A172 (cell line): ENCODE measurements around the gene CKAP5. TPM values are rescaled to one million over a fixed set of nuclear protein-coding genes. Genes with fewer than 3 reads are reported as not detected.
"Not testable (repeated sequence)": the region's sequence is repeated elsewhere in the genome, so short reads cannot be mapped to it uniquely, and the experiment has no call there.

ENCODE experiments used
- DNase-seq: peaks from one replicate; pipeline ENCODE4 v3.0.0-alpha.2; 2015; ENCODE audit warnings: low spot score
- total RNA-seq: library from RNA; depleted of rRNA; stranded (reverse); fragments of >200 nt; shearing (Covaris generic); gene quantifications from 2 replicates; pipeline ENCODE4 v1.2.3, GENCODE V29; 2014

The CKAP5 gene
- total RNA-seq, 1 experiment from 2014 or later, result 155 TPM

DNA sequence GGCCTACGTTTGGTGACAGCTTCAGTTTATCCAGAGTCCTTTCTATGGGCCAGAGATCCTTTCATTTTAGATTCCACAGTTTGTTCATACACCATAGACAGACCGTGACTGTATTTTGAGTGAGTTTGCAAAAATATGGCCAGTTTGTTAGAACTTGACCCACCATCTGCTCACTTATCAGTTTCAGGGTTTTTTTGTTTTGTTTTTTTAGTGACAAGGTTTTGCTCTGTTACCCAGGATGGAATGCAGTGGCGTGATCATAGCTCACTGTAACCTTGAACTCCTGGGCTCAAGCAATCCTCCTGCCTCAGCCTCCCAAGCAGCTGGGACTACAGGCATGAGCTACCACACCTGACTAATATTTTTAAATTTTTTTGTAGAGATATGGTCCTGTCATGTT, 9.1 kb upstream of the CKAP5 start:
- DNase-seq, result no peak

DNA sequence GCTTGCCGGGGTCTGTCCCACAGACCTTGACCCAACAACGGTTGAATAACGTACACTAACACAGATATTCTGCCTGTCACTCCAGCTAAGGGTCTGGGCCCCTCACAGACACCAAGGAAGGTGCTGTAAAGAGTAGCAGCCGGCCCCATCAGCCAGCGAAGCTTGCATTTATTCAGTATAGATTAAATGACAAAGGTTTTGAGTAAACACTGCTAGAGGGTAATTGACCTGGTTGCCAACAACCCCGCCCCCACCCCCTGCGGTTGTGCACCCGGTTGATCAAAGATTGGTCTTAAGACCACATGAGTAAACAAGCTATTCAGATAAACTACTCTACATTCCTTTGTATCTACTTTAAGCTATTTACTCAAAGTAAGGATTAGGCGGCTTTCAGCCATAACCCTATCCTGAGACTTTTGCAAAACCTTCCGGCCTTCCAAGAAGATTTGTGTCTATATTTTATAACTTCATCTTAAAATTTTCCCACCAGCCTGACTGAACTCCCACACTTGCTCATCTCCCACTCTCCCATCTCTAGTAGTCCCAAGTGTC, 4.8 kb upstream of the CKAP5 start:
- DNase-seq, result no peak

DNA sequence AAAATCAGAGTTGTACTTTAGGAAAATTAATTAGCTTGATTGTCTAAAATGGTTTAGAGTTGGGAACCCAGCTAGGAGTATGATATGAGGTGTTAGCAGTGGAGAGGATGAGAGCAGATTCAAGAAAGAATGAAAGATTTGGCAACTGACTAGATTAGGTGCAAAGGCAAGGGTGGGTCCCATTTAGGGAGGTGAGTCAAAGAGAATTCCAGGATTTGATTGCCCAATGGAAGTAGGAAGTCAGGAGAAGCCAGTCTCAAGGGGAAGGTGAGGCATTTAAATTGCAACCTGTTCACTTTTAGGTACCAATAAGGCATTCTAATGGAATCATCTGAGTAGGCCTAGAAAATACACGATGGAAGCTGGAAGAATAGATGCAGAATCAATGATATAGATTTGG, 3.6 kb upstream of the CKAP5 start:
- DNase-seq, result no peak

DNA sequence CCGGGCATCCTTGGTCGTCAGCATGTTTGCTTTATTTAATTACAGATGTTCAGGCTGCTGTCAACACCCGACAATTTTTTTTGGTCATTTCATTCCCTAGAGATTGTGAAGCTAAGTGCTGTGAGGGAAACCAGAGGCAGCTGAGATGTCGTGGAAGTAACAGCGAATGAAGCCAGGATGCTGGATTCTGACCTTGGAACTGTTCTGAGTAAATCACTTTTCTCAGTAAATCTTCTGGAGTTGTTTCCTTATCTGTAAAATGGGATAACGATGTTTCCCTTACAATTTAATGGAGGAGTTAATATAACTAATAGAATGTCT, 390 bp upstream of the CKAP5 start:
- DNase-seq, result no peak

DNA sequence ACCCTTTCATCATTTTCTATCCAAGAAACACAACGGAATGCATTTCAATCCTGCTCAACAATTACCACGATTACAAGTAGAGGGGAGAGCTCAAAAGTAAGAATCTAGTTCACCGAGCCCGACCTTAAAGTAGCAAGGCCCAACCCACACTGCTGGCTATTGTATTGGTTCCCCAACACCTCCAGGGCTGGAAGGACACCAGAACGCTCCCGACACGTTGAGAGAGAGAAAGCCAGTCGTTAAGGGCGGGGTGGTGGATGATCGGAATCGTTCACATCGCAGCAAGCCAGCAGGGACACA, 690 bp downstream of the CKAP5 start:
- DNase-seq, result no peak

DNA sequence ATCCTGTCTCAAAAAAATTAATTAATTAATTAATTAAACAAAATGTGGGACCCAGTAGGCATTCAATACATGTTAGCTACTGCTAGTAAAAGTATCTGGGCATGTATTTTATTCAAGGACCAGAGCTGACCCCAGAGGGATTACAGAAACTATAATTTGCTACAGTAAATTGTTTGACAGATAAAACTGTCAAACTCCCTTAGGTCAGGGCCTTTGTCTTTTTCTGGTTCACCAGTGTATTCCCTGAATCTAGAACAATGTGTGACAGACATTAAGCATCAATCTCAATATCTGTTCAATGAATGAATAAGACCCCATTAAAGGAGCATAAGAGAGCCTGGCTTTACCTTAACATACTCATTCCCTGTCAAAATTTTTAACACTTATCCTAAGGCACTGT, 6.0 kb downstream of the CKAP5 start:
- DNase-seq, result no peak

DNA sequence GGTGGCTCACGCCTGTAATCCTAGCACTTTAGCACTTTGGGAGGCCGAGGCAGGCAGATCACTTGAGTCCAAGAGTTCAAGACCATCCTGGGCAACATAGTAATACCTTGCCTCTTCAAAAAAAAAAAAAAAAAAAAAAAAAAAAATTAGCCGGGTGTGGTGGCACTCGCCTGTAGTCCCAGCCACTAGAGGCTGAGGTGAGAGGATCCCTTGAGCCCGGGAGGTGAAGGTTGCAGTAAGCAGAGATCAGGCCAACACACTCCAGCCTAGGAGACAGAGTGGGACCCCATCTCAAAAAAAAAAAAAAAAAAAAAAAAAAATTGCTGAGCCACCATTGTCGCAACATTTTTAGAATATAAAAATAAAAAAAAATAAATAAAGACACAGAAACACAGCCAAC, 7.6 kb downstream of the CKAP5 start:
- no peak for DNase-seq

DNA sequence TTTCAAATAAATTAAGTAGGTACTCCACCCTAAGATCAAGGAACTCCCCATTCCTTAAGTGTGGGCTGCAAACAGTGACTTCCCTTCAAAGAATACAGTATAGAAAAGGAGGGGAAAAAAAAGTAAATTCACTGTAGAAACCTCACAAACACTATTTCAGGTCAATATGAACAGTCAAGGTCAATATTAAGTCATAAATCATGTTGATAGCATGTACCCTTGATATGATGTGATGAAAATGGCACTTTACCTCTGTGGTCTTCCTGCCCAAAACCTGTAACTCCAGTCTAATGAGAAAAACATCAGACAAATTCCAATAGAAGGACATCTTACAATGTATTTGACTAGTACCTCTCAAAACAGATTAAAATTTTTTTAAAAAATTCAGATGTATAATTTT, 8.2 kb downstream of the CKAP5 start:
- DNase-seq, result no peak

DNA sequence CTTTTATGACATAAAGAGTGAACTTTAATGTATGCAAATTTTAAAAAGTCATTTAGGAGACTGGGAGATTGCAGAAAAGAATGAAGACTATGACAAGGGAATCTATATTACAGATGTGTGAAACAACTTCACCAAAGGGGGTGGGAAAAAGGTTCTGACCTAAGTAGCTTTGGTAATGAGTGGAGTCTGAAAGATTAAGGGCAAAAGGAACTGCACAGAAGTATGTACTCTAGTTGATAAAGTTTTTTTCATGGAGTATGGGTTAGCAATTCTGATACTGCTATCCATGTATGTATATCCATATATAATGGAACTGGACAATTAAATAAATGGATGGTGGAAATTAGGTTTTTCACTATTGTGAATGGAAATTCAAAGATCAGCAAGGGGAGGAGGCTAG, 9.2 kb downstream of the CKAP5 start:
- no peak for DNase-seq

DNA sequence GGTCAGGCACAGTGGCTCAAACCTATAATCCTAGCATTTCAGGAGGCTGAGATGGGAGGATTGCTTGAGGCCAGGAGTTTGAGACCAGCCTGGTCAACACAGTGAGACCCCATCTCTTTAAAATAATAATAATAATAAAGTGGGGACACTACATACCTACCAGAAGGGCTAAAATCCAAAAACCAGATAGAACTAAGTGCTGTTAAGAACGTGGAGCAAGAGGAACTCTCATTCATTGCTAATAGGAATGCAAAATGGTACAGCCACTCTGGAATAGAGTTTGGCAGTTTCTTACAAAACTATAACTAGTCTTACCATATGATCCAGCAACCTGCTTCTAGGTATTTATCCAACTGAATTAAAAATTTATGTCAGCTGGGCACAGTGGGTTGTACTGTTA, 9.6 kb downstream of the CKAP5 start:
- DNase-seq, result no peak

DNA sequence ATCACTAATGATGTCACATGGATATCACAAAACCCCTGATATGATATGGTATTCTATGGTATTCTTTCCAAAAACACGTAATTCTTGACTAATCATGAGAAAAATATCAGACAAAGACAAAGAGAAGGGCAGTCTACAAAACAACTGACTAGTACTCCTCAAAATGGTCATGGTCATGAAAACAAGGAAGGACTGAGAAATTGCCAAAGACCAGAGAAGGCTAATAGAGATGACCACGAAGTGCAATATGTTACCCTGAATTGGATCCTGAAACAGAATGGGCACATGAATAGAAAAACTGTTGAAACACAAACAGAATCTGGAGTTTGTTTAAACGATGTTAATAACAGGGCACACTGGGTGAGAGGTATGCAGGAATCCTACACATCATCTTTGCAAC, 10.2 kb downstream of the CKAP5 start:
- no peak for DNase-seq

DNA sequence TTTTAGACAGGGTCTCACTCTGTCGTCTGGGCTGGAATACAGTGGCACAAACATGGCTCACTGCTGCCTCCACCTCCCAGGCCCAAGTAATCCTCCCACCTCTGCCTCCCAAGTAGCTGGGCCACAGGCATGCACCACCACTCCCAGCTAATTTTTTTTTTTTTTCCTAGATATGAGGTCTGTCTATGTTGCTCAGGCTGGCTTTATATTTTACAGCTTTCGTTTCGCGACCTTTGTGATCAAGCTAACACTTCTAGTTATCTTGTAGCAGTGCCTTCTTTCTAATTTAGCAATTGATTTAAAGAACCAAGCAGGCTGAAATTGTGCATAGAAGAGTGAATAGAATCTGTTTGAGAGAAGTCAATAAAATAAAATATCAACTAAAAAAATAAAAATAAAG, 11.3 kb downstream of the CKAP5 start:
- no peak for DNase-seq

DNA sequence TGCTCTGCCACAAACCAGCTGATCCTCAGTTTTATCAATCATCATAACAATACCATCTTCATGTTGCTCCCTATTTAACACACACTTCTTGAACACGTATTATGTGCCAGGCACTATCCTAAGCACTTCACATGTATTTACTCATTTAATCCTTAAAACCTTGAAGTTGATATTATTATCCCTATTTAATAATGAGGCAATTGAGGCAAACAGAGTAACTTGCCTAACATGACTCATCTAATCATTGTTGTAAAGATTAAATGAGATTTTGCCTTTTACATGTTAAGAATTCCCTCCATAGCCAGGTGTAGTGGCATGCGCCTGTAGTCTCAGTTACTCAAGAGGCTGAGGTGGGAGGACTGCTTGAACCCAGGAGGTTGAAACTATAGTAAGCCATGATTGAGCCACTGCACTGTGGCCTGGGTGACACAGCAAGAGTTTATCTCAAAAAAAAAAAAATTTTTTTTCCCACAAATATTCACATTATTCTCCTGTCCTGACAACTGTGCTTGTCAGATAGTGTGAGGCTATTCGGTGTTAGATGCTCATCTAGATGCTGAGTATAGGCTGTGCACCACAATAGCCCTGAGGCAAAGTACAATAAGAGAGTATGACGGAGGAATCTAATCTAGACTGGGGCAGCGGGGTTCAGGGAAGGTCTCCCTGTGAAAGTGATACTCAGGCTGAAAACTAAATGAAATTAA, 13.4 kb downstream of the CKAP5 start:
- DNase-seq, result no peak

DNA sequence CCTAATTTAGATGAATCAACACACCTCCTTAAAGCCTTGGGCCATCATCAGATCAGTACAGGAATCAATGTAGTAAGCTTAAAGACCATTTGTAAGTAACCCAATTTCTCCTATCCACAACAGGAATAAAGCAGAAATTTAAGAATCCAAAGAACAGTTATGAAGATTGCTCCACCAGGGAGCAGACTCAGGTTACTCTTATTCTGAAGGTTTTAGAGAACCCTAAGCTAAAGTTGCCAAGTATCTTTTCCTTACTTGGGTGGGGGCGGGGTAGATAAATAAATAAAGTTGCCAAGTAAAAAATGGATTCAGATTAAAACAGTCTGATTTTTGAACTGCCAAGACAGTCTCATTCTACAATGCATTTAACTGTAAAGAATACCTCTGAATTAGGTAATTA, 18.1 kb downstream of the CKAP5 start:
- DNase-seq, result no peak

DNA sequence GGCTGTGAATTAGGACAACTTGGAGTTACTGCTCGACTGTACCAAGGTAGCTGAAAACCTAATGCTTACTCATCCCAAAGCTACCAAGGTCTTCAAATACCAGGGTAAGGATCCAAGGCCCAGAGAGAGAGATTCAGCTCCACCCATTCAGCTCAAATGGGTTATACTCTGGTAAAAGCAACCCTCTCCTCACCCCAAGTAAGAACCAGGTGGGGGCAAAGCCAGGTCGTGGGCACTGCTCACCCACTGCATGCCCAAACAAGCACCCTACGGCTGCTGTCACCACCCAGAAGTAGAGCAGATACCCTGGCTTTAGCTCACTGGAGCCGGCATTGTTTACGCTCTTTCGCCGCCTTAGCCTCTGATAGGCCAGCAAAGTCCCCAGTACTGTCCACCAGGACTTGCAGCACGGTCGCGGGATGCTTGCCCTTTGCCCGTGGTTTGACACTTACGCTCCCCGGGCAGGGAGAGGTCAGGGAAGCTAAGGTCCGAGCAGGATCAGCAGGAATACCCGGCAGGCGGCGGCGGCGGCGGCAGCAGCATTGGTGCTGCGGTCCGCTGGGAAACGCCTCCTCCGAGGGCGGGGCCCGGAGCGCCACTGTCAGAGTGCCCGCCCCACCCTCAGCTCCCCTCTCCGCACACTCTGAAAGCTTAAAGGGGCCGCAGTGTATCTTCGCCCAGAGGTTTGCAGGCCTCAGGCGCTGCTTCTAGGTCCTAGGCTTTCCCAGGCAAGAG, 19.6 kb downstream of the CKAP5 start:
- DNase-seq, result peak; percentile 70

DNA sequence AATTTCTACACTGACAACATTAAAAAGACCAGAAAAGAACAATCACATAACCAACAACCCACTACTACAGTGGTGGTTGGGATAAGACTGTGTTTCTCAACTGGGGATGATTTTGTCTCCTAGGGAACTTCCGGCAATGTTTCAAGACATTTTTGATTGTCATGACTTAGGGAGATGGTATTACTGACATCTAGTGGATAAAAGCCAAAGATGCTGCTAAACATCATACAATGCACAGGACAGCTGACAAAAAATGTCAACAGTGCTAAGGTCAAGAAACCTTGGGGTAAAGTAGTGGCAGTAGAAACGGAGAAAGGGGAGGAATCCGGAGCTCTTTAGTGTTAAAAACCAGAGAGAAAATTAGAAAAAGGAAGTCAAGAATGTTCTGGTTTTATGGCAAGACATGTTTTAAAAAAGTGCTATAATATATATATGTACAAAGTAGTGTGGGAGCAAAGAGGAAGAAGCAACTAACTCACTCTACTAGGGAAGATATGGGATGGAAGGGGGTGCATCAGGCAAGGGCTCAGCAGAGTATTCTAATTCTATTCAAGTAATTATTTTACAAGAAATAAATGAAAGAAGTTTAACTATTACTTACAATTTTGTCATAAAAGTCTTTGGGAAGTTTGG, 37.2 kb downstream of the CKAP5 start:
- peak; percentile 34 for DNase-seq

DNA sequence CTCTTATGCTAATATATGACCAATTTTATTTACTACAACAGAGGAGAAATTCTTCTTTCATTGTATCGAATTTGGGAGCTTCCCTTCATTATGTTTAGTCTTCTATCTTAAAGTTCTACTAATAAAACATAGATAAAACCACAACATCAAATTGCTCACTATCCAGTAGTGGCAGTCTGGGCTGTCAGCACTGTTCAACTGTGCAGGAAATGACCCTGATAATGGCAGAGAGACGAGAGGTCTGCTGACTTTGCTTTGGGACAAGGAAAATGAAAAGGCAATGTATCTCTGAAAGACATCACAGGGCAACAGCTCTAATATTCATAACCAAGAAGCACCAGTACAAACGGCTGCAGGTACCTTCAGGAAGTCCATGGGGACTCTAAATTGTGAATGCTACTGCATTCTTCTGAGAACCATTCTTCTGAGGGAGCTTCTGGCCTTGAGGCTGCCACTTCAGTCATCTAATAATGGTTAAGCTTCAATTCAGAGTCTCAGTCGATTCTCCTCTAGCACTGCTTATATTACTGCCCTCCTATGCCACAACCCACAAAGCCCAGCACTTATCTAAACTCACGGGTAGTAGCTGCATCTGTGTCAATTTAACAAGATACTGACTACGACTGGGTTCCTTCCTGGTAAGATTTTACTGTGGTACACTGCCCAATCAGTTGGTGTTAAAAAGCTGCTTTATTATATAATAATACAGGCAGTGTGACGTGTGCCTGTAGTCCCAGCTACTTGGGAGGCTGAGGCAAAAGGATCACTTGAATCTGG, 44.2 kb downstream of the CKAP5 start:
- DNase-seq, result no peak

DNA sequence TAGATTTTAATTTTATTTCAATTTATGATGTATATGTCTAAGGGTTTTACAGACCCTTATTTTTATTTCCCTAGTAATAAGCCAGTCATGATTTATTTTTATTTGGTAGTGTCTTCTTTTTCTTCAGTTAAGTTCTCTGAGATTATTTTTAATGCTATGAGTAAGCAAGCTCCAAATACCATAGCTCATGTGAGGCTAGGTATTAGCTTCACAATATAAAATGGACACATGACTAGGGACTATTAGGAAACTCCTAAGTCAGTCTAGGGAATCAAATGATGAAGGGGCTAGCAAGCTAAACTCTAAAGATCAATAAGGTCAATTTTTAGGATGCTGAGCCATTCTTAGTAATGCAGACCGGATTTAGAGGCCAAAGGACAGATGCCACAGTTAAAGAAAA, 45.9 kb downstream of the CKAP5 start:
- no peak for DNase-seq

DNA sequence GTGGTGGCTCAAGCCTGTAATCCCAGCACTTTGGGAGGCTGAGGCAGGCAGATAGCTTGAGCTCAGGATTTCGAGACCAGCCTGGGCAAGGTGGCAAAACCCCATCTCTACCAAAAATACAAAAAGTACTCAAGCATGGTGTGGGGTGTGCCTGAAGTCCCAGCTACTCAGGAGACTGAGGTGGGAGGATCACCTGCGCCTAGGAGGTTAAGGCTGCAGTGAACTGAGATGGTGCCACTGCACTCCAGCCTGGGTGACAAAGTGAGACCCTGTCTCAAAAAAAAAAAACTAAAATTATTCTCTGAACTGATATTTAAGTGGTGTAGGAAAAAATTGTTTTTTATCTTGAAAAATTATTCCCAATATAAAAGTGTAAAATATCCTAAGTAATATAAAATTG, 46.4 kb downstream of the CKAP5 start:
- not testable (repeated sequence) for DNase-seq

DNA sequence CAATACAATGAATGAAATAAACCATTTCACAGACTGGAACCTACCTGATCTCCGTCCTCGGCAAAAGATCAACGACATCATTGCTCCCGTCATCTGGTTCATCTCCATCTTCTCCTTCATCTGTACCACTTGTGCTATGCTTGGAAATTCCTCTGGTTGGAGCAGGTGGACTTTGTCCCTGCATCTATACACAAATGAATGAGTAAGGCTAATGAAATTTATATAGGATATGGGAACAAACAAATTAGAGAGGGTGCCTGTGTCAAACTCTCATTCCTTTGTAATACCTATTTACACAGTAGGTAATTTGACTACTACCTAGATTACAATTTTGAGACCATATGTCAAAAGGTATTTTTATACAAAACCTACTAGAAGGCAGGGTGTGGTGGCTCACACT, 67.7 kb downstream of the CKAP5 start:
- DNase-seq, result no peak

DNA sequence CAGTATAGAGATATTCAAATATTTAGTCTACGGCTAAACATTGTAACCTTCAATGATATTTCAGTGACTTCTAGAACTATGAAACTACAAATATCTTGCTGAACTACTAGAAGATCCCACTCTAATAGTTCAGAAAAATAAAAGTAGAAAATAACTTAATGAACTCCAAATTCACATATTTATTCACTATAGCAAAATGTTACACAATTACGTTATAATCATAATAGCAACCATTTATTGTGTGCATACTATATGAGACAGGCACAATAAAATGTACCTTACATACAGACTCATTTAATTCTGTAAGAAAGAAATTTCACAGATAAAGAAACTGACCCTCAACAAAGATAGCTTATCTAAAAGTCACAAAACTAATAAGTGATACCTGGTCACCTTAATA, 69.2 kb downstream of the CKAP5 start:
- no peak for DNase-seq

DNA sequence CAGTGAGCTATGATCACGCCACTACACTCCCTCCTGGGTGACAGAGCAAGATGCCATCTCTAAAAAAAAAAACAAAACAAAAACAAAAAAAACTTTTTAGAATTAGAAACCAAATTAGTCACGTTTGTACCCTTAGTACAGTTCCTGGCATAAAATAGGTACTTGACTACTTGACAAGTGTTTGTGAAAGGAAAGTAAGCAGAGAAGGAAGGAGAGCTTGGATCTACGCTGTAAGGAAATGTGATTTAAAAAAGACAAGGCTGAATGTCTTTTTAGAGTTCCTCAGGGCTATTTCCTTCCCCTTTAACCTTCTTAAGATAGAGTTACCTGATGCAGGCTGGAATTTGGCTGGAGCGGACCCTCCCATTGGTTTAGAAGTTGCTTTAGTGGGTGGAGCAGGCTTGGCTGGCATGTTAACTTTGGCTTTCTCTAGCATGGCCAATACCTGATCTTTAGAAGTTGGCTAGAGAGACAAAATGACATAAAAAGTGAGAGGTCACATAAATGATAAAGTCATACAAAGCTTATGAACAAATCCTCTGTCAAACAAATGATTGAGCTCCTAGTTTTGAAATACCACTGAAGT, 76.4 kb downstream of the CKAP5 start:
- no peak for DNase-seq
